ENCODE data around the gene PAFAH2.

GRCh38 chr1:26003262-26003661, 5.4 kb upstream of the PAFAH2 start:
- TF ChIP-seq CTCF (IDR thresholded peaks at IDR 0.05) (no peak), POLR2A (IDR thresholded peaks at IDR 0.05) (no peak)
